ENCODE data around the gene DDX21.

Gene DDX21

DNA sequence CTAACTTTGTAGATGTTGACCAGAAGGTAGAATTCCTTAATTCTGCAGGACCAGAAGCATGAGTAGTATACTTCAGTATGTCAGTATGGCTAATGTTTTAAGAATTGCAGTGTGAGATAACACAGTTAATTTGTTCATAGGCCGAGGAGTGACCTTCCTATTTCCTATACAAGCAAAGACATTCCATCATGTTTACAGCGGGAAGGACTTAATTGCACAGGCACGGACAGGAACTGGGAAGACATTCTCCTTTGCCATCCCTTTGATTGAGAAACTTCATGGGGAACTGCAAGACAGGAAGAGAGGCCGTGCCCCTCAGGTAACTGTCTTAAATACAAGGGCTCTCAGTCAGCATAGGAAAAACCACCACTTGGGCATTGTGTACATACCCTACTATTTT is 7.2 kb downstream of the DDX21 start (continued):
- no peak for TF ChIP-seq ZNF707 (tag by site-specific recombination; IDR thresholded peaks at IDR 0.05)
- no peak for TF ChIP-seq ZNF426 (tag by site-specific recombination; IDR thresholded peaks at IDR 0.05)
- TF ChIP-seq, protein P1, sequence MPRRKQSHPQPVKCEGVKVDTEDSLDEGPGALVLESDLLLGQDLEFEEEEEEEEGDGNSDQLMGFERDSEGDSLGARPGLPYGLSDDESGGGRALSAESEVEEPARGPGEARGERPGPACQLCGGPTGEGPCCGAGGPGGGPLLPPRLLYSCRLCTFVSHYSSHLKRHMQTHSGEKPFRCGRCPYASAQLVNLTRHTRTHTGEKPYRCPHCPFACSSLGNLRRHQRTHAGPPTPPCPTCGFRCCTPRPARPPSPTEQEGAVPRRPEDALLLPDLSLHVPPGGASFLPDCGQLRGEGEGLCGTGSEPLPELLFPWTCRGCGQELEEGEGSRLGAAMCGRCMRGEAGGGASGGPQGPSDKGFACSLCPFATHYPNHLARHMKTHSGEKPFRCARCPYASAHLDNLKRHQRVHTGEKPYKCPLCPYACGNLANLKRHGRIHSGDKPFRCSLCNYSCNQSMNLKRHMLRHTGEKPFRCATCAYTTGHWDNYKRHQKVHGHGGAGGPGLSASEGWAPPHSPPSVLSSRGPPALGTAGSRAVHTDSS (tag by site-specific recombination; IDR thresholded peaks at IDR 0.05): no peak
- no peak for TF ChIP-seq MZF1 (tag by site-specific recombination; IDR thresholded peaks at IDR 0.05; ENCODE audit: borderline replicate concordance)

DNA sequence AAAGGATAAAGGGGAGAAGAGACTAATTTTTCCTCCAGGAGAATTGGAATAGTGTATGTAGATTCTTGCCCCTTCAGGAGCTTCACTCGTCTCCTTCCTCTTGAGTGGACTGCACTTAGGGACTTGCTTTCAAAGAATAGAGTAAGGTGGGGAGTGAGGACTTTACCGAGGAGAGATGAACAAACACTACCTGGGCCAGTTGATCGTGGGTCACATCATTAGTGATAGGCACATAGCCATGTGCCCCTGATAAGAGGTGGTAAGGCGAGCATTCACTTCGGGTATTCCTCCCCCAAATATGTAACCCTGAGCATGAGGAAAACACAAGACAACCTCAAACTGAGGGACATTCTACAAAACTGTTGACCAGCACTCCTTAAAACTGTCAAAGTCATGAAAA is 18.0 kb downstream of the DDX21 start:
- Histone ChIP-seq H3K9me3 (ENCODE audit: control insufficient read depth, insufficient read depth, low read depth, low read length) (no peaks in the 10 kb centered on the region), H3K4me3 (ENCODE audit: low read depth, low read length) (no peak overlapping the region), H3K4me1 (ENCODE audit: control insufficient read depth, insufficient read depth, low read length) (no peaks in the 10 kb centered on the region), H3K36me3 (ENCODE audit: control insufficient read depth in 2 of 2, insufficient read depth in 1 of 2, low read length in 2 of 2) (peaks cover 88 to 98% of the 10 kb centered on the region in 2 experiments), H3K27ac (ENCODE audit: extremely low read depth, low read depth, low read length) (no peak overlapping the region)
- CTCF ChIA-PET: interaction anchor here (0.7 to 1.7 kb wide), 2 partner anchors 10 to 742 kb away, joined by 3 read pairs; no protein-coding TSS in a partner anchor
- TF ChIP-seq ZNF555 (tag by site-specific recombination; conservative IDR thresholded peaks at IDR 0.05) (no peak), ZXDB (tag by site-specific recombination; IDR thresholded peaks at IDR 0.05) (no peak), ZSCAN16 (tag by site-specific recombination; IDR thresholded peaks at IDR 0.05) (no peak), ZBTB1 (tag by site-specific recombination; IDR thresholded peaks at IDR 0.05) (no peak), ZNF626 (tag by site-specific recombination; IDR thresholded peaks at IDR 0.05) (no peak), ZNF155 (tag by site-specific recombination; IDR thresholded peaks at IDR 0.05) (no peak), KLF8 (tag by site-specific recombination; IDR thresholded peaks at IDR 0.05) (no peak), KLF7 (tag by site-specific recombination; IDR thresholded peaks at IDR 0.05; ENCODE audit: borderline replicate concordance) (no peak), ZBTB20 (tag by site-specific recombination; IDR thresholded peaks at IDR 0.05) (no peak), ZNF558 (tag by site-specific recombination; IDR thresholded peaks at IDR 0.05) (no peak), OSR2 (tag by site-specific recombination; IDR thresholded peaks at IDR 0.05) (no peak)
- TF ChIP-seq, protein P2, sequence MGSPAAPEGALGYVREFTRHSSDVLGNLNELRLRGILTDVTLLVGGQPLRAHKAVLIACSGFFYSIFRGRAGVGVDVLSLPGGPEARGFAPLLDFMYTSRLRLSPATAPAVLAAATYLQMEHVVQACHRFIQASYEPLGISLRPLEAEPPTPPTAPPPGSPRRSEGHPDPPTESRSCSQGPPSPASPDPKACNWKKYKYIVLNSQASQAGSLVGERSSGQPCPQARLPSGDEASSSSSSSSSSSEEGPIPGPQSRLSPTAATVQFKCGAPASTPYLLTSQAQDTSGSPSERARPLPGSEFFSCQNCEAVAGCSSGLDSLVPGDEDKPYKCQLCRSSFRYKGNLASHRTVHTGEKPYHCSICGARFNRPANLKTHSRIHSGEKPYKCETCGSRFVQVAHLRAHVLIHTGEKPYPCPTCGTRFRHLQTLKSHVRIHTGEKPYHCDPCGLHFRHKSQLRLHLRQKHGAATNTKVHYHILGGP (tag by site-specific recombination; IDR thresholded peaks at IDR 0.05): no peak
- TF ChIP-seq, protein P3, sequence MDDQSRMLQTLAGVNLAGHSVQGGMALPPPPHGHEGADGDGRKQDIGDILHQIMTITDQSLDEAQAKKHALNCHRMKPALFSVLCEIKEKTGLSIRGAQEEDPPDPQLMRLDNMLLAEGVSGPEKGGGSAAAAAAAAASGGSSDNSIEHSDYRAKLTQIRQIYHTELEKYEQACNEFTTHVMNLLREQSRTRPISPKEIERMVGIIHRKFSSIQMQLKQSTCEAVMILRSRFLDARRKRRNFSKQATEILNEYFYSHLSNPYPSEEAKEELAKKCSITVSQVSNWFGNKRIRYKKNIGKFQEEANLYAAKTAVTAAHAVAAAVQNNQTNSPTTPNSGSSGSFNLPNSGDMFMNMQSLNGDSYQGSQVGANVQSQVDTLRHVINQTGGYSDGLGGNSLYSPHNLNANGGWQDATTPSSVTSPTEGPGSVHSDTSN (CRISPR knock-in tag; IDR thresholded peaks at IDR 0.05): no peak
- TF ChIP-seq, protein P4, sequence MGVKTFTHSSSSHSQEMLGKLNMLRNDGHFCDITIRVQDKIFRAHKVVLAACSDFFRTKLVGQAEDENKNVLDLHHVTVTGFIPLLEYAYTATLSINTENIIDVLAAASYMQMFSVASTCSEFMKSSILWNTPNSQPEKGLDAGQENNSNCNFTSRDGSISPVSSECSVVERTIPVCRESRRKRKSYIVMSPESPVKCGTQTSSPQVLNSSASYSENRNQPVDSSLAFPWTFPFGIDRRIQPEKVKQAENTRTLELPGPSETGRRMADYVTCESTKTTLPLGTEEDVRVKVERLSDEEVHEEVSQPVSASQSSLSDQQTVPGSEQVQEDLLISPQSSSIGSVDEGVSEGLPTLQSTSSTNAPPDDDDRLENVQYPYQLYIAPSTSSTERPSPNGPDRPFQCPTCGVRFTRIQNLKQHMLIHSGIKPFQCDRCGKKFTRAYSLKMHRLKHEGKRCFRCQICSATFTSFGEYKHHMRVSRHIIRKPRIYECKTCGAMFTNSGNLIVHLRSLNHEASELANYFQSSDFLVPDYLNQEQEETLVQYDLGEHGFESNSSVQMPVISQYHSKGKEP (tag by site-specific recombination; IDR thresholded peaks at IDR 0.05): no peak
- TF ChIP-seq, protein P5, sequence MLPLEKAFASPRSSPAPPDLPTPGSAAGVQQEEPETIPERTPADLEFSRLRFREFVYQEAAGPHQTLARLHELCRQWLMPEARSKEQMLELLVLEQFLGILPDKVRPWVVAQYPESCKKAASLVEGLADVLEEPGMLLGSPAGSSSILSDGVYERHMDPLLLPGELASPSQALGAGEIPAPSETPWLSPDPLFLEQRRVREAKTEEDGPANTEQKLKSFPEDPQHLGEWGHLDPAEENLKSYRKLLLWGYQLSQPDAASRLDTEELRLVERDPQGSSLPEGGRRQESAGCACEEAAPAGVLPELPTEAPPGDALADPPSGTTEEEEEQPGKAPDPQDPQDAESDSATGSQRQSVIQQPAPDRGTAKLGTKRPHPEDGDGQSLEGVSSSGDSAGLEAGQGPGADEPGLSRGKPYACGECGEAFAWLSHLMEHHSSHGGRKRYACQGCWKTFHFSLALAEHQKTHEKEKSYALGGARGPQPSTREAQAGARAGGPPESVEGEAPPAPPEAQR (tag by site-specific recombination; IDR thresholded peaks at IDR 0.05): no peak
- TF ChIP-seq, protein P6, sequence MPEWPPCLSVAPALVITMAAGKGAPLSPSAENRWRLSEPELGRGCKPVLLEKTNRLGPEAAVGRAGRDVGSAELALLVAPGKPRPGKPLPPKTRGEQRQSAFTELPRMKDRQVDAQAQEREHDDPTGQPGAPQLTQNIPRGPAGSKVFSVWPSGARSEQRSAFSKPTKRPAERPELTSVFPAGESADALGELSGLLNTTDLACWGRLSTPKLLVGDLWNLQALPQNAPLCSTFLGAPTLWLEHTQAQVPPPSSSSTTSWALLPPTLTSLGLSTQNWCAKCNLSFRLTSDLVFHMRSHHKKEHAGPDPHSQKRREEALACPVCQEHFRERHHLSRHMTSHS (tag by site-specific recombination; IDR thresholded peaks at IDR 0.05): no peak
- TF ChIP-seq, protein P7, sequence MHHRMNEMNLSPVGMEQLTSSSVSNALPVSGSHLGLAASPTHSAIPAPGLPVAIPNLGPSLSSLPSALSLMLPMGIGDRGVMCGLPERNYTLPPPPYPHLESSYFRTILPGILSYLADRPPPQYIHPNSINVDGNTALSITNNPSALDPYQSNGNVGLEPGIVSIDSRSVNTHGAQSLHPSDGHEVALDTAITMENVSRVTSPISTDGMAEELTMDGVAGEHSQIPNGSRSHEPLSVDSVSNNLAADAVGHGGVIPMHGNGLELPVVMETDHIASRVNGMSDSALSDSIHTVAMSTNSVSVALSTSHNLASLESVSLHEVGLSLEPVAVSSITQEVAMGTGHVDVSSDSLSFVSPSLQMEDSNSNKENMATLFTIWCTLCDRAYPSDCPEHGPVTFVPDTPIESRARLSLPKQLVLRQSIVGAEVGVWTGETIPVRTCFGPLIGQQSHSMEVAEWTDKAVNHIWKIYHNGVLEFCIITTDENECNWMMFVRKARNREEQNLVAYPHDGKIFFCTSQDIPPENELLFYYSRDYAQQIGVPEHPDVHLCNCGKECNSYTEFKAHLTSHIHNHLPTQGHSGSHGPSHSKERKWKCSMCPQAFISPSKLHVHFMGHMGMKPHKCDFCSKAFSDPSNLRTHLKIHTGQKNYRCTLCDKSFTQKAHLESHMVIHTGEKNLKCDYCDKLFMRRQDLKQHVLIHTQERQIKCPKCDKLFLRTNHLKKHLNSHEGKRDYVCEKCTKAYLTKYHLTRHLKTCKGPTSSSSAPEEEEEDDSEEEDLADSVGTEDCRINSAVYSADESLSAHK (tag by site-specific recombination; IDR thresholded peaks at IDR 0.05): no peak
- POLR2A ChIA-PET: no interaction called here

Data from HEK293 (cell line).